Nephron progenitor cell (in vitro differentiated cells): ENCODE measurements around the gene PLPP7.

ENCODE experiments used
- DNase-seq: peaks from one replicate; pipeline ENCODE4 v3.0.0; 2021
- H3K27ac Mint-ChIP-seq: 2 replicates; pipeline ENCODE4 v1.8.0; 2021; ENCODE audit warnings: mild to moderate bottlenecking, moderate library complexity, mixed read lengths
- H3K27me3 Mint-ChIP-seq: 2 replicates; pipeline ENCODE4 v1.8.0; 2021; ENCODE audit warnings: mild to moderate bottlenecking, low read depth, mixed read lengths; ENCODE audit not compliant: poor library complexity
- H3K36me3 Mint-ChIP-seq: 2 replicates; pipeline ENCODE4 v1.8.0; 2021; ENCODE audit warnings: low read depth, mixed read lengths
- H3K4me1 Mint-ChIP-seq: 2 replicates; pipeline ENCODE4 v1.8.0; 2021; ENCODE audit warnings: mixed read lengths
- H3K4me3 Mint-ChIP-seq: 2 replicates; pipeline ENCODE4 v1.8.0; 2021; ENCODE audit warnings: mild to moderate bottlenecking, moderate library complexity, mixed read lengths
- H3K9me3 Mint-ChIP-seq: 2 replicates; pipeline ENCODE4 v1.8.0; 2021; ENCODE audit warnings: mild to moderate bottlenecking, moderate library complexity, mixed read lengths
- CTCF ChIP-seq: fragments of 200-600 bp; sonication (generic); IDR thresholded peaks from 2 replicates; pipeline ENCODE4 v1.5.0; 2021; ENCODE audit warnings: antibody characterized with exemption

PLPP7 gene

GRCh38 chr9:131298816-131299215 is 9.3 kb downstream of the PLPP7 start:
- DNase-seq: no peak
- Mint-ChIP-seq H3K27me3 (peaks cover 8% of the 10 kb centered on the region), H3K36me3 (no peaks in the 10 kb centered on the region), H3K9me3 (no peaks in the 10 kb centered on the region), H3K4me1 (peaks cover 12% of the 10 kb centered on the region), H3K4me3 (no peak overlapping the region), H3K27ac (no peak overlapping the region)
- TF ChIP-seq CTCF: no peak

GRCh38 chr9:131299346-131299960 is 9.9 kb downstream of the PLPP7 start:
- TF ChIP-seq CTCF: no peak
- H3K9me3 Mint-ChIP-seq: no peaks in the 10 kb centered on the region
- H3K36me3 Mint-ChIP-seq: no peaks in the 10 kb centered on the region
- H3K27ac Mint-ChIP-seq: no peak overlapping the region
- peaks cover 6% of the 10 kb centered on the region for H3K27me3 Mint-ChIP-seq
- DNase-seq: no peak
- H3K4me1 Mint-ChIP-seq: peaks cover 13% of the 10 kb centered on the region
- H3K4me3 Mint-ChIP-seq: no peak overlapping the region

- H3K4me1 Mint-ChIP-seq: peaks cover 18% of the 10 kb centered on the region
- H3K4me3 Mint-ChIP-seq: no peak overlapping the region
- H3K9me3 Mint-ChIP-seq: no peaks in the 10 kb centered on the region
- no peak for TF ChIP-seq CTCF
- no peak overlapping the region for H3K27ac Mint-ChIP-seq
- peaks cover 6% of the 10 kb centered on the region for H3K27me3 Mint-ChIP-seq
- no peak for DNase-seq
- no peaks in the 10 kb centered on the region for H3K36me3 Mint-ChIP-seq
These were observed 10.4 kb downstream of the PLPP7 start for GRCh38 chr9:131299961-131300347.

- no peak for TF ChIP-seq CTCF
- no peak for DNase-seq
- Mint-ChIP-seq H3K9me3 (no peaks in the 10 kb centered on the region), H3K27me3 (peaks cover 6% of the 10 kb centered on the region), H3K4me3 (no peak overlapping the region), H3K4me1 (peaks cover 18% of the 10 kb centered on the region), H3K27ac (no peak overlapping the region), H3K36me3 (no peaks in the 10 kb centered on the region)
These were observed 10.9 kb downstream of the PLPP7 start for GRCh38 chr9:131300444-131300843.

- Mint-ChIP-seq H3K36me3 (no peaks in the 10 kb centered on the region), H3K27ac (no peak overlapping the region), H3K4me3 (no peak overlapping the region), H3K9me3 (no peaks in the 10 kb centered on the region), H3K27me3 (peaks cover 6% of the 10 kb centered on the region), H3K4me1 (peaks cover 12% of the 10 kb centered on the region)
- DNase-seq: no peak
- no peak for TF ChIP-seq CTCF
These were observed 12.9 kb downstream of the PLPP7 start for GRCh38 chr9:131302244-131303075.
